Retinal pigment epithelial cell (primary cell): ENCODE measurements around the gene PTPRC.

Source experiments
- DNase-seq: peaks from one replicate; pipeline ENCODE4 v3.0.0-alpha.2; 2010; ENCODE audit warnings: low read depth
- H3K4me3 ChIP-seq: 2 replicates; pipeline ENCODE4 v1.5.1; 2011; ENCODE audit warnings: mild to moderate bottlenecking, low read length, control low read depth, moderate library complexity
- TF ChIP-seq, protein P1 (sequence below): conservative IDR thresholded peaks from 2 replicates; pipeline ENCODE4 v1.5.1; 2011; ENCODE audit warnings: low read depth, low read length, control low read depth, inconsistent platforms

The PTPRC gene

DNA sequence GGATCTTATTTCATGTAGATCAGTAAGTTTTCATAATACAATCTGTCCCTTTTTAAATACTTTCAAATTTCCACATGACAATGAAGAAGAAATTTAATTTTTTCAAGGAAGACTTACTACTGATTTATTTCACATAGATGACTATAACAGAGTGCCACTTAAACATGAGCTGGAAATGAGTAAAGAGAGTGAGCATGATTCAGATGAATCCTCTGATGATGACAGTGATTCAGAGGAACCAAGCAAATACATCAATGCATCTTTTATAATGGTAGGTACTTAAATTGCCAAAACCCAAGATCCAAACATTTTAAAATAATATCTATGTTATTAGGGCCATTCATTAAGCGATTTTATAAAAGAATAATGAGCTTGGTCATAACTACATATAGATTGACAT is 110.4 kb downstream of the PTPRC start:
- TF ChIP-seq, protein P1, sequence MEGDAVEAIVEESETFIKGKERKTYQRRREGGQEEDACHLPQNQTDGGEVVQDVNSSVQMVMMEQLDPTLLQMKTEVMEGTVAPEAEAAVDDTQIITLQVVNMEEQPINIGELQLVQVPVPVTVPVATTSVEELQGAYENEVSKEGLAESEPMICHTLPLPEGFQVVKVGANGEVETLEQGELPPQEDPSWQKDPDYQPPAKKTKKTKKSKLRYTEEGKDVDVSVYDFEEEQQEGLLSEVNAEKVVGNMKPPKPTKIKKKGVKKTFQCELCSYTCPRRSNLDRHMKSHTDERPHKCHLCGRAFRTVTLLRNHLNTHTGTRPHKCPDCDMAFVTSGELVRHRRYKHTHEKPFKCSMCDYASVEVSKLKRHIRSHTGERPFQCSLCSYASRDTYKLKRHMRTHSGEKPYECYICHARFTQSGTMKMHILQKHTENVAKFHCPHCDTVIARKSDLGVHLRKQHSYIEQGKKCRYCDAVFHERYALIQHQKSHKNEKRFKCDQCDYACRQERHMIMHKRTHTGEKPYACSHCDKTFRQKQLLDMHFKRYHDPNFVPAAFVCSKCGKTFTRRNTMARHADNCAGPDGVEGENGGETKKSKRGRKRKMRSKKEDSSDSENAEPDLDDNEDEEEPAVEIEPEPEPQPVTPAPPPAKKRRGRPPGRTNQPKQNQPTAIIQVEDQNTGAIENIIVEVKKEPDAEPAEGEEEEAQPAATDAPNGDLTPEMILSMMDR, result no peak
- DNase-seq, result no peak
- H3K4me3 ChIP-seq, result no peak overlapping the region

DNA sequence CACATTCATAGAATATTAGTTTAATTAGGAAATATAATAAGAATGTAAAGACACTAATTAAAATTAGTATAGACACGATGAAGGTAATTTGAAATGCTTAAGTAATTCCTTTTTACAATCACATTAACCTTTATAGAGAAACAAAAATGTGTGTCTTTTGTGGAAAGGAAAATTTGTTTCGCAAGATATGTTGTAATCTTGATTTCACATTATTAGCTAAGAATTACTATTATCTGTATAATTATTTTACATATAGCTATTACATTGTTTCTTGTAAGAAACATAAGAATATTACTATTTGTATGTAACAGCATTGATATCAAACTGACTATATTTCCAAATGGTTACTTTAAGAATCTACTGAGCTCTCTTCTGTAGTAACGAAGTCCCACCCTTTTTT is 111.2 kb downstream of the PTPRC start:
- TF ChIP-seq, protein P1, result no peak
- H3K4me3 ChIP-seq, result no peak overlapping the region
- no peak for DNase-seq

DNA sequence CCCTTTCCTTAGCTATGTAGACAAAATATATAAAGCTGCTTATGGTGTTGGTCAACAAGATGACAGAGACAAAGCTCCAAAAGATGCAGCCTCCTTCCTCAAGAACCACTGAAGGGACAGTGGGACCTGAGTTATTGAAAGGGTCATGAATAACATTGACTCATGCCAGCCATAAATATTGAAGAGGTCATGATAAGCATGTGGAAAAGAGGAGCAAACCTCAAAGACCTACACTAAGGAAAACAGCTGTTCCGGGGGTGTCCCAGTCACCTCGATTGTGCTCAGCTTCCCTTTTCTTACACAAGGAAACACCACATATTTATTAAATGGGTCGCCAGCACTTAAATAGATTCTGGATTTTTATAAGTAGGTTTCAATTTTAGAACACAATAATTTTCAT is 112.9 kb downstream of the PTPRC start:
- TF ChIP-seq, protein P1, result no peak
- no peak overlapping the region for H3K4me3 ChIP-seq
- no peak for DNase-seq

DNA sequence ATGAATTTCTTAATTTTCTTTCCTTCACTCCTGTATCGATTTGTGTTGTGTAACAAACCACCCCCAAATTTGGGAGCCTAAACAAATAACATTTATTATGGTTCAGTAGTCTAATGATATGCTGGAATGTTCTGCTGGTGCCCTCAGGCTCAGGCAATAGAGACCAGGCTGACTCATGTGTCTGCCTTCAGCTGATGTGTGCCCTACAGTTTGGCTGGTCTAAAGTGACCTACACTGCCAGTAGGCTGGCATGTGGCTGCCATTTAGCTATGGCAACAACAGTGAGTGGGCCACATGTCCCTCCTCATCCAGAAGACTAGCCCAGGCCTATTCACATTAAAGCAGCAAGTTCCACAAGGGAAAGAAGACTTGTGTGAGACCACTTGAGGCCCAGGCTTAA is 115.8 kb downstream of the PTPRC start:
- no peak for DNase-seq
- H3K4me3 ChIP-seq, result no peak overlapping the region
- TF ChIP-seq, protein P1, result no peak

DNA sequence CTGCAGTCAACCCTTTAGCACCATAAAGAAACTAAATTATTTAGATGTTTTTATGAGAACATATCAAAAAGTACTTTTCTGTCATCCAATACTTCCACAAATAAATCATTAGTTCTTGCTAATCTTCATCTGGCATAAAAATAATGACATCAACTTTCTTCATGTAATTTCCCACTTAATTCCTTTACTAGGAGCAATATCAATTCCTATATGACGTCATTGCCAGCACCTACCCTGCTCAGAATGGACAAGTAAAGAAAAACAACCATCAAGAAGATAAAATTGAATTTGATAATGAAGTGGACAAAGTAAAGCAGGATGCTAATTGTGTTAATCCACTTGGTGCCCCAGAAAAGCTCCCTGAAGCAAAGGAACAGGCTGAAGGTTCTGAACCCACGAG is 116.9 kb downstream of the PTPRC start:
- TF ChIP-seq, protein P1, result no peak
- no peak for DNase-seq
- no peak overlapping the region for H3K4me3 ChIP-seq

DNA sequence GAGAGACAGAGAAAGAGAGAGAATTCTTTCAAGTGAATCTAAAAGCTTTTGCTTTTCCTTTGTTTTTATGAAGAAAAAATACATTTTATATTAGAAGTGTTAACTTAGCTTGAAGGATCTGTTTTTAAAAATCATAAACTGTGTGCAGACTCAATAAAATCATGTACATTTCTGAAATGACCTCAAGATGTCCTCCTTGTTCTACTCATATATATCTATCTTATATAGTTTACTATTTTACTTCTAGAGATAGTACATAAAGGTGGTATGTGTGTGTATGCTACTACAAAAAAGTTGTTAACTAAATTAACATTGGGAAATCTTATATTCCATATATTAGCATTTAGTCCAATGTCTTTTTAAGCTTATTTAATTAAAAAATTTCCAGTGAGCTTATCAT is 117.6 kb downstream of the PTPRC start:
- H3K4me3 ChIP-seq, result no peak overlapping the region
- no peak for DNase-seq
- TF ChIP-seq, protein P1, result no peak

DNA sequence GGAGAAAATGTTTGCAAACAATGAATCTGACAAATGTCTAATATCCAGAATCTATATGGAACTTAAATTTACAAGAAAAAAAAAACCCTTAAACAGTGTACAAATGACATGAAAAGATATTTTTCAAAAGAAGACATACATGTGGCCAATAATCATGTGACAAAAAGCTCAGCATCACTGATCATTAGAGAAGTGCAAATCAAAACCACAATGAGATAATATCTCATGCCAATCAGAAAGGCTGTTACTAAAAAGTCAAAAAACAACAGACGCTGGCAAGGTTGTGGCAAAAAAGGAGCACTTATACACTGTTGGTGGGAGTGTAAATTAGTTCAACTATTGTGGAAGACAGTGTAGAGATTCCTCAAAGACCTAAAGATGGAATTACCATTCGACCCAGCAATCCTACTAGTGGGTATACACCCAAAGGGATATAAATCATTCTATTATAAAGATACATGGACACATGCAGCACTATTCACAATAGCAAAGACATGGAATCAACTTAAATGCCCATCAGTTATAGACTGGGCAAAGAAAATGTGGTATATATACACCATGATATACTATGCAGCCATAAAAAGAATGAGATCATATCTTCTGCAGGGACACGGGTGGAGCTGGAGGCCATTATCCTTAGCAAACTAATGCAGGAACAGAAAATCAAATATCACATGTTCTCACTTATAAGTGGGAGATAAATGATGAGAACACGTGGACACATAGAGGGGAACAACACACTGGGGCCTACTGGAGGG is 123.2 kb downstream of the PTPRC start:
- TF ChIP-seq, protein P1, result no peak
- DNase-seq, result no peak
- no peak overlapping the region for H3K4me3 ChIP-seq
